Osteoblast (primary cell): ENCODE measurements around the gene S100A5. TPM values are rescaled to one million over a fixed set of nuclear protein-coding genes. Genes with fewer than 3 reads are reported as not detected.

Experiments
- DNase-seq: peaks from one replicate; pipeline ENCODE4 v3.0.0; 2011; ENCODE audit warnings: low spot score, mixed read lengths; ENCODE audit not compliant: insufficient read length; ENCODE audit errors: missing footprints
- H2AFZ ChIP-seq: 2 replicates; pipeline ENCODE4 v1.6.0; 2011; ENCODE audit warnings: mild to moderate bottlenecking, low read length
- H3K27ac ChIP-seq: 2 replicates; pipeline ENCODE4 v1.5.1; 2011; ENCODE audit warnings: mild to moderate bottlenecking, low read depth, low read length, moderate library complexity
- H3K27me3 ChIP-seq: 2 replicates; pipeline ENCODE4 v1.6.0; 2012; ENCODE audit warnings: mild to moderate bottlenecking, control low read depth, inconsistent platforms, low read length, moderate library complexity; ENCODE audit not compliant: insufficient read depth
- H3K36me3 ChIP-seq: 2 replicates; pipeline ENCODE4 v1.5.1; 2011; ENCODE audit warnings: mild to moderate bottlenecking, low read length, control low read depth, moderate library complexity; ENCODE audit not compliant: insufficient read depth
- H3K4me1 ChIP-seq: 2 replicates; pipeline ENCODE4 v1.5.1; 2011; ENCODE audit warnings: mild to moderate bottlenecking, low read length, control low read depth, moderate library complexity; ENCODE audit not compliant: insufficient read depth
- H3K4me2 ChIP-seq: 2 replicates; pipeline ENCODE4 v1.6.0; 2011; ENCODE audit warnings: mild to moderate bottlenecking, low read length; ENCODE audit not compliant: insufficient read depth
- H3K4me3 ChIP-seq: fragments of 200-600 bp; sonication (generic); 3 replicates; pipeline ENCODE4 v1.5.1; 2012; ENCODE audit warnings: mild to moderate bottlenecking, low read length, inconsistent platforms; ENCODE audit not compliant: insufficient read depth
- H3K79me2 ChIP-seq: 2 replicates; pipeline ENCODE4 v1.6.0; 2012; ENCODE audit warnings: mild to moderate bottlenecking, low read length, control low read depth, inconsistent platforms; ENCODE audit not compliant: insufficient read depth
- H3K9me3 ChIP-seq: 2 replicates; pipeline ENCODE4 v1.5.1; 2011; ENCODE audit warnings: low read depth, low read length, control low read depth
- H4K20me1 ChIP-seq: 2 replicates; pipeline ENCODE4 v1.6.0; 2012; ENCODE audit warnings: mild to moderate bottlenecking, low read length, control low read depth; ENCODE audit not compliant: insufficient read depth
- CTCF ChIP-seq: IDR thresholded peaks from 2 replicates; pipeline ENCODE4 v1.5.1; 2011; ENCODE audit warnings: mild to moderate bottlenecking, low read depth, low read length, moderate library complexity; ENCODE audit errors: extremely low read depth
- total RNA-seq: library from RNA; depleted of rRNA; stranded (reverse); fragments of >200 nt; gene quantifications from 2 replicates; pipeline ENCODE4 v1.2.3, GENCODE V29; 2012

S100A5 gene
- total RNA-seq, 1 donor: not detected

DNA sequence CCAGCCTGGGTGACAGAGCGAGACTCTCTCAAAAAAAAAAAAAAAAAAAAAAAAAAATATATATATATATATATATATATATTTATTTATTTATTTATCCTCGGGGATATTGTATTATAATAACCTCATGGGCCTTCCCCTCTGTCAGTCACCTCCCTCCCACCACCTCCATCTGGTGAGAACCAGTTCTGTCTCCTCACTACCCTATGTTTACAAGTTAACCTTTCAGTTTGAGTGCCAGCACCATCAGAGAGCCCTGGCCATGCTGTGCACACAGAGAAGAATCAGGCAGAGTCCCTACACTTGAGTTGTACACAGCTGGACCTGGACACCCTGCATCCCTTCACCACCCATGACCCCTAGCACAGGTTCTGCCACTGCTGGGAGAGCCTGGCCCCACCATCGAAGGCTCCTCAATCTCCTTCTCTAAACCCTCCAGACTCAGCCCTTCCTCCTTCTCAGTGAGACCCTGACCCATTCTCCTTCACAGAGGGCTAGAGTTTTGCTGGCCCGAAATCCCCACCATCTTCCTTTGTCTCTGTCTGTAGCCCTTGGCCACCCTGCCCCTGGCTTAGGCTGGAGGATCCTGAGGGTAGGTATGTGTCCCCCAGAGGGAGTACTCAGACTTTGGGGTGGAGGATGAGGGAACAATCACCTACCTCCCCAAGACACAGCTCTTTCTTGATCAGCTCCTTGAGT is 1.2 kb downstream of the S100A5 start:
- peaks cover 38% of the 10 kb centered on the region for H3K4me1 ChIP-seq
- no peaks in the 10 kb centered on the region for H3K27me3 ChIP-seq
- no peak overlapping the region for H3K4me3 ChIP-seq
- no peak overlapping the region for H2AFZ ChIP-seq
- H3K27ac ChIP-seq: no peak overlapping the region
- TF ChIP-seq CTCF: no peak
- peaks cover 12% of the 10 kb centered on the region for H3K79me2 ChIP-seq
- H4K20me1 ChIP-seq: peaks cover 7% of the 10 kb centered on the region
- no peak for DNase-seq
- no peaks in the 10 kb centered on the region for H3K9me3 ChIP-seq
- peaks cover 4% of the 10 kb centered on the region for H3K36me3 ChIP-seq
- H3K4me2 ChIP-seq: no peak overlapping the region

- DNase-seq: no peak
- Histone ChIP-seq H3K4me2 (no peak overlapping the region), H3K36me3 (peaks cover 4% of the 10 kb centered on the region), H3K4me1 (peaks cover 37% of the 10 kb centered on the region), H3K79me2 (peaks cover 19% of the 10 kb centered on the region), H3K4me3 (no peak overlapping the region), H2AFZ (no peak overlapping the region), H3K9me3 (no peaks in the 10 kb centered on the region), H3K27me3 (no peaks in the 10 kb centered on the region), H3K27ac (no peak overlapping the region), H4K20me1 (peaks cover 8% of the 10 kb centered on the region)
- no peak for TF ChIP-seq CTCF
Measured at GRCh38 chr1:153538315-153538821, 2.4 kb downstream of the S100A5 start.

GRCh38 chr1:153537376-153537730 is 3.4 kb downstream of the S100A5 start:
- Histone ChIP-seq H3K36me3 (peaks cover 4% of the 10 kb centered on the region), H3K9me3 (no peaks in the 10 kb centered on the region), H3K4me1 (peaks cover 39% of the 10 kb centered on the region), H2AFZ (no peak overlapping the region), H4K20me1 (peaks cover 8% of the 10 kb centered on the region), H3K4me2 (no peak overlapping the region), H3K79me2 (peaks cover 19% of the 10 kb centered on the region), H3K27ac (no peak overlapping the region), H3K4me3 (no peak overlapping the region), H3K27me3 (no peaks in the 10 kb centered on the region)
- no peak for TF ChIP-seq CTCF
- no peak for DNase-seq

DNA sequence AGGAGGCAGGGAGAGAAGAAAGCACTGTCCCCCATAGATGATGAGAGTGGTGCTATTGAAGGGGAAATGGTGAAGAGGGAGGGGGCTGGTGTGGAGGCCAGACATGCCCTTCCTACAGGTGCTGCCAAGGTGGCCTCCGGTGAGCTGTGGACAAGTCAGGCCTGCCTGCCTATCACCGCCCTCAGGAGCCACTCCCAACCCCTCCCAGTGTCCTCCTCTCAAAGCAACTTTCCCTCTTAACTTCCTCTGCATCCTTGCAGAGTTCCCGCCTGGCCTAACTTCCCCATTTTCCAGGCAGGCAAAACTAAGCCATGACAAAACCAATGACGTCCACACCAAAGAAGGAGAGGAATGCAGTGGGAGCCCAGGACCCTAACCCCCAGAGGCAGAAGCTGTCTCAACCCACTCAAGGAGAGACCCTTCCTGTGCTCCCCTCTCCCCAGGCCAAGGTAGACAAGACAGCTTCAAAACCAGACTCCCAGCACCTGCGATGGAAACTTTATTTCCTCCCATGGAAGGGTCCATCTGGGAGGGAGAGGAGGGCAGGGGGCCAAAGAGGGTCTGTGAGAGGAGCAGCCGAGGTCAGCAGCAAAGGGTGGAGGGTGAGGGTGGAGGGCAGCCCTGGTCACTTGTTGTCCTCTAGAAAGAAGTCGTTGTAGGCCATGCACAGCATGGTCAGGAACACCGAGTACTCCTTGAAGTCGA is 3.9 kb downstream of the S100A5 start:
- H4K20me1 ChIP-seq: peaks cover 8% of the 10 kb centered on the region
- no peaks in the 10 kb centered on the region for H3K9me3 ChIP-seq
- no peak for DNase-seq
- no peak for TF ChIP-seq CTCF
- H3K4me3 ChIP-seq: peak overlapping the region; percentile 85
- H3K27ac ChIP-seq: peak overlapping the region; percentile 72
- H3K36me3 ChIP-seq: peaks cover 4% of the 10 kb centered on the region
- peak overlapping the region; percentile 92 for H3K4me2 ChIP-seq
- peak overlapping the region; percentile 93 for H2AFZ ChIP-seq
- H3K79me2 ChIP-seq: peaks cover 19% of the 10 kb centered on the region
- H3K4me1 ChIP-seq: peaks cover 39% of the 10 kb centered on the region
- H3K27me3 ChIP-seq: no peaks in the 10 kb centered on the region
